Trophoblast cell (in vitro differentiated cells and primary cell): Measurements from ENCODE around the gene LRG1.

Experiments
- DNase-seq, 2 donors: peaks; one replicate each; pipeline ENCODE4 v3.0.0-alpha.2; 2016
- H2AFZ ChIP-seq: 2 replicates; pipeline ENCODE4 v1.6.1; 2013; ENCODE audit warnings: low read length, moderate library complexity, mild to moderate bottlenecking; ENCODE audit not compliant: insufficient read depth, poor library complexity
- H2AK5ac ChIP-seq: 2 replicates; pipeline ENCODE4 v1.6.1; 2013; ENCODE audit warnings: mild to moderate bottlenecking, low read length
- H2BK120ac ChIP-seq: 2 replicates; pipeline ENCODE4 v1.6.1; 2013; ENCODE audit warnings: low read length, mild to moderate bottlenecking, moderate library complexity; ENCODE audit not compliant: insufficient read depth, poor library complexity
- H2BK12ac ChIP-seq: 2 replicates; pipeline ENCODE4 v1.6.1; 2013; ENCODE audit warnings: mild to moderate bottlenecking, low read length, moderate library complexity
- H2BK5ac ChIP-seq: 2 replicates; pipeline ENCODE4 v1.6.1; 2013; ENCODE audit warnings: low read length, low read depth, moderate library complexity, mild to moderate bottlenecking; ENCODE audit not compliant: poor library complexity
- H3K14ac ChIP-seq: 2 replicates; pipeline ENCODE4 v1.6.1; 2013; ENCODE audit warnings: mild to moderate bottlenecking, low read length
- H3K18ac ChIP-seq: 2 replicates; pipeline ENCODE4 v1.6.1; 2013; ENCODE audit warnings: mild to moderate bottlenecking, low read length
- H3K23ac ChIP-seq: 2 replicates; pipeline ENCODE4 v1.6.1; 2013; ENCODE audit warnings: low read length
- H3K27ac ChIP-seq: 2 replicates; pipeline ENCODE4 v1.5.1; 2013; ENCODE audit warnings: low read depth, mild to moderate bottlenecking, inconsistent platforms, low read length, moderate library complexity
- H3K27me3 ChIP-seq: 2 replicates; pipeline ENCODE4 v1.6.1; 2013; ENCODE audit warnings: inconsistent platforms, mild to moderate bottlenecking, low read length, moderate library complexity; ENCODE audit not compliant: insufficient read depth
- H3K36me3 ChIP-seq, 2 experiments: 1 replicate in 1 of 2; 2 replicates in 1 of 2; pipeline ENCODE4 v1.6.1; 2013; ENCODE audit warnings: low read length in 2 of 2, mild to moderate bottlenecking in 2 of 2, moderate library complexity in 1 of 2; ENCODE audit not compliant: insufficient read depth in 2 of 2, control insufficient read depth in 1 of 2
- H3K4ac ChIP-seq: 2 replicates; pipeline ENCODE4 v1.6.1; 2013; ENCODE audit warnings: low read depth, mild to moderate bottlenecking, low read length, moderate library complexity
- H3K4me1 ChIP-seq, 2 experiments: 1 replicate in 1 of 2; 2 replicates in 1 of 2; pipeline ENCODE4 v1.6.1; 2013; ENCODE audit warnings: low read length in 2 of 2, mild to moderate bottlenecking in 2 of 2, moderate library complexity in 1 of 2; ENCODE audit not compliant: insufficient read depth in 2 of 2, control insufficient read depth in 1 of 2
- H3K4me2 ChIP-seq: 2 replicates; pipeline ENCODE4 v1.6.1; 2013; ENCODE audit warnings: inconsistent platforms, mild to moderate bottlenecking, low read length, moderate library complexity
- H3K4me3 ChIP-seq: 2 replicates; pipeline ENCODE4 v1.5.1; 2013; ENCODE audit warnings: mild to moderate bottlenecking, low read depth, low read length, inconsistent platforms
- H3K79me1 ChIP-seq: one replicate; pipeline ENCODE4 v1.6.1; 2013; ENCODE audit warnings: low read length
- H3K79me2 ChIP-seq: 2 replicates; pipeline ENCODE4 v1.6.1; 2013; ENCODE audit warnings: low read length, mild to moderate bottlenecking; ENCODE audit not compliant: control insufficient read depth, insufficient read depth, poor library complexity
- H3K9ac ChIP-seq: 2 replicates; pipeline ENCODE4 v1.6.1; 2013; ENCODE audit warnings: mild to moderate bottlenecking, low read length
- H3K9me3 ChIP-seq: 2 replicates; pipeline ENCODE4 v1.6.1; 2013; ENCODE audit warnings: low read depth, mild to moderate bottlenecking, control low read depth, inconsistent platforms, low read length; ENCODE audit not compliant: insufficient read depth
- H4K12ac ChIP-seq: 2 replicates; pipeline ENCODE4 v1.6.1; 2013; ENCODE audit warnings: low read depth, mild to moderate bottlenecking, low read length, moderate library complexity
- H4K8ac ChIP-seq: 2 replicates; pipeline ENCODE4 v1.6.1; 2013; ENCODE audit warnings: low read depth, mild to moderate bottlenecking, low read length, moderate library complexity
- H4K91ac ChIP-seq: one replicate; pipeline ENCODE4 v1.6.1; 2013; ENCODE audit warnings: low read depth, mild to moderate bottlenecking, low read length, moderate library complexity
- WGBS: extraction: QIAGEN DNeasy Blood & Tissue Kit; methylation state at CpG from one replicate; pipeline ENCODE4 v1.1.7; 2013; ENCODE audit warnings: missing lambda C conversion rate; ENCODE audit not compliant: insufficient read length, insufficient coverage; ENCODE audit errors: extremely low coverage; 5-methylcytosine and 5-hydroxymethylcytosine counted together

LRG1 gene

DNA sequence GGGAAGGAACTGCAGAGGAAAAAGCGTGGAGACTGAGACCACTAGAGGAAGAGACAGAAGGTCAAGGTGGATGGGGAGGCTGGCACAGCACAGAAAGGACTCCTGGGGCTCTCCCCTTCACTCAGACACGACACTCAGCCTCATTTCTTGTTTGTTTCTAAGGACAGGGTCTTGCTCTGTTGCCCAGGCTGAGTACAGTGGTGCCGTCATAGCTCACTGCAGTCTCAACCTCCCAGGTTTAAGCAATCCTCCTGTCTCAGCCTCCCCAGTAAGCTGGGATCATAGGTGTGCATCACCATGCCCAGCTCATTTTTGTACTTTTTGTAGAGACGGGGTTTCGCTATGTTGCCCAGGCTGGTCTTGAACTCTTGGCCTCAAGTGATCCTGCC lies 31.1 kb upstream of the LRG1 start:
- Histone ChIP-seq H3K4me2 (no peak overlapping the region), H3K79me1 (peaks cover 6% of the 10 kb centered on the region), H3K27ac (no peak overlapping the region), H3K18ac (no peak overlapping the region), H3K4me3 (no peak overlapping the region), H4K12ac (no peak overlapping the region), H3K36me3 (no peaks in the 10 kb centered on the region), H4K8ac (no peak overlapping the region), H2BK5ac (no peak overlapping the region), H3K79me2 (no peaks in the 10 kb centered on the region), H3K9ac (no peak overlapping the region), H3K4ac (no peak overlapping the region), H3K23ac (no peak overlapping the region), H3K14ac (no peak overlapping the region), H2BK120ac (no peak overlapping the region), H3K27me3 (no peaks in the 10 kb centered on the region), H4K91ac (no peak overlapping the region), H2AFZ (no peak overlapping the region), H3K9me3 (no peaks in the 10 kb centered on the region), H3K4me1 (peaks cover 8 to 9% of the 10 kb centered on the region in 2 experiments), H2AK5ac (no peak overlapping the region), H2BK12ac (no peak overlapping the region)
- no peak for DNase-seq
- no CpG with 5 or more reads among the region's 5 CpGs for WGBS

DNA sequence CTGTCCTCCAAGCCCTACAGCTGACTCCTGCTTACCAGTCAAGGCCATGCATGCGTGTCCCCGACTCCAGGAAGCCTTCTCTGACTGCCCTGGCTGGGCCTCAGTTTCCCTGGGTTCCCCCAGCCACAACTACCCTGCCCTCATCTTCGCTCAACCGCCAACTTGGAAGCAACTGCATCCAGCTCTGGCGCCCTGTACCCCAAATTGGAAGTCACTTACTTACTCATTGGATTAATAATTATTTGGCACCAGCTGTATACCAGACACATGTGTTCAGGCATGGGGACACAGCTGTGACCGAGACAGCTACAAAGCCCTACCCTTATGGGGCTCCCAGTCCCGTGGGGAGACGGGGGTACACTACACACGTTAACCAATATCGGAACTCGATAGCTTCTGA lies 30.6 kb upstream of the LRG1 start:
- Histone ChIP-seq H3K79me1 (peaks cover 3% of the 10 kb centered on the region), H2AFZ (no peak overlapping the region), H2BK120ac (no peak overlapping the region), H3K36me3 (no peaks in the 10 kb centered on the region), H2AK5ac (no peak overlapping the region), H3K27me3 (no peaks in the 10 kb centered on the region), H3K4me3 (peak overlapping the region; percentile 0), H3K4me1 (peaks cover 4 to 5% of the 10 kb centered on the region in 2 experiments), H4K12ac (no peak overlapping the region), H3K79me2 (no peaks in the 10 kb centered on the region), H3K4ac (no peak overlapping the region), H3K9me3 (no peaks in the 10 kb centered on the region), H3K14ac (no peak overlapping the region), H4K8ac (no peak overlapping the region), H2BK12ac (no peak overlapping the region), H3K4me2 (no peak overlapping the region), H4K91ac (no peak overlapping the region), H3K9ac (no peak overlapping the region), H3K27ac (no peak overlapping the region), H3K23ac (no peak overlapping the region), H3K18ac (no peak overlapping the region), H2BK5ac (no peak overlapping the region)
- WGBS, result no CpG with 5 or more reads among the region's 11 CpGs
- no peak for DNase-seq

DNA sequence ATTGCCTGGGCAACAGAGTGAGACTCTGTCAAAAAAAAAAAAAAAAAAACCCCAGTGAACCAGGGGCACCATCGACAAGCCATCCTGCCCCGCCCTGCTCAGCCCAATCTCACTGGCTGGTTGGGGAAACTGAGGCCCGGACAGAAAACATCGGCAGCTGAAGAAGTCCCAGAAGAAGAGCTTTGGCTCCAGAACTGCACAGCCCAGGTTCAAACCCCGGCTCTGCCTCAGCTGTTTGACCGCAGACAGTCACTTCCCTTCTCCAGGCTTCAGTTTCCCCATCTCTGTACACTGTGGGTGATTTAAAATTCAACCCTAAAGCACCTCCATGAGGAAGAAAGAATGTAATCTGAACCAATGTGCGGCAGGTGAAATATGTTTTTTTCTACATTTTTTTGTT lies 29.1 kb upstream of the LRG1 start:
- H3K36me3 ChIP-seq, result no peaks in the 10 kb centered on the region
- H3K4me3 ChIP-seq, result no peak overlapping the region
- H2BK120ac ChIP-seq, result no peak overlapping the region

GRCh38 chr19:4567584-4568071 lies 27.8 kb upstream of the LRG1 start:
- H2BK12ac ChIP-seq, result no peak overlapping the region

More for the DNA sequence above, 29.1 kb upstream of the LRG1 start:
- no peak overlapping the region for H3K23ac ChIP-seq
- H3K79me2 ChIP-seq, result no peaks in the 10 kb centered on the region
- H2AFZ ChIP-seq, result no peak overlapping the region
- H3K79me1 ChIP-seq, result no peaks in the 10 kb centered on the region
- no peaks in the 10 kb centered on the region for H3K27me3 ChIP-seq
- no peaks in the 10 kb centered on the region for H3K4me1 ChIP-seq
- H3K14ac ChIP-seq, result no peak overlapping the region
- H3K18ac ChIP-seq, result no peak overlapping the region
- no peak overlapping the region for H4K12ac ChIP-seq
- H2BK12ac ChIP-seq, result no peak overlapping the region
- H3K9ac ChIP-seq, result no peak overlapping the region
- no peak overlapping the region for H3K27ac ChIP-seq
- no peak for DNase-seq
- no peak overlapping the region for H3K4me2 ChIP-seq
- no CpG with 5 or more reads among the region's 7 CpGs for WGBS
- H2BK5ac ChIP-seq, result no peak overlapping the region
- no peak overlapping the region for H4K8ac ChIP-seq
- H3K9me3 ChIP-seq, result no peaks in the 10 kb centered on the region
- no peak overlapping the region for H4K91ac ChIP-seq
- no peak overlapping the region for H3K4ac ChIP-seq
- H2AK5ac ChIP-seq, result no peak overlapping the region

More at GRCh38 chr19:4567584-4568071, 27.8 kb upstream of the LRG1 start:
- Histone ChIP-seq H3K23ac (no peak overlapping the region), H4K91ac (no peak overlapping the region), H4K8ac (no peak overlapping the region), H2BK120ac (no peak overlapping the region), H3K4me1 (no peaks in the 10 kb centered on the region), H3K18ac (no peak overlapping the region), H3K27me3 (no peaks in the 10 kb centered on the region), H3K27ac (no peak overlapping the region), H2BK5ac (no peak overlapping the region), H4K12ac (no peak overlapping the region), H3K4ac (no peak overlapping the region), H2AFZ (no peak overlapping the region), H3K14ac (no peak overlapping the region), H2AK5ac (no peak overlapping the region), H3K79me1 (no peaks in the 10 kb centered on the region), H3K36me3 (no peaks in the 10 kb centered on the region), H3K9ac (no peak overlapping the region), H3K79me2 (no peaks in the 10 kb centered on the region), H3K9me3 (no peaks in the 10 kb centered on the region), H3K4me2 (no peak overlapping the region), H3K4me3 (no peak overlapping the region)
- peak; percentile 44 to 84 for DNase-seq
- WGBS, result no CpG with 5 or more reads among the region's 14 CpGs
